Ishikawa (cell line): Measurements from ENCODE around the gene CTBS.

Experiments used
- CEBPB ChIP-seq: IDR thresholded peaks from 2 replicates; pipeline ENCODE4 v1.6.1; 2012
- CREB1 ChIP-seq: IDR thresholded peaks from 2 replicates; pipeline ENCODE4 v1.6.1; 2012; ENCODE audit warnings: low read depth
- EGR1 ChIP-seq: IDR thresholded peaks from 2 replicates; pipeline ENCODE4 v1.6.1; 2012
- REST ChIP-seq: IDR thresholded peaks from 2 replicates; pipeline ENCODE4 v1.6.1; 2012; ENCODE audit warnings: low read depth, mild to moderate bottlenecking
- TAF1 ChIP-seq: IDR thresholded peaks from 2 replicates; pipeline ENCODE4 v1.6.1; 2012; ENCODE audit warnings: low read depth, mild to moderate bottlenecking
- YY1 ChIP-seq: IDR thresholded peaks from 2 replicates; pipeline ENCODE4 v1.6.1; 2012; ENCODE audit warnings: low read depth
- TF ChIP-seq, protein P1 (sequence below): IDR thresholded peaks from 2 replicates; pipeline ENCODE4 v1.6.1; 2012

DNA sequence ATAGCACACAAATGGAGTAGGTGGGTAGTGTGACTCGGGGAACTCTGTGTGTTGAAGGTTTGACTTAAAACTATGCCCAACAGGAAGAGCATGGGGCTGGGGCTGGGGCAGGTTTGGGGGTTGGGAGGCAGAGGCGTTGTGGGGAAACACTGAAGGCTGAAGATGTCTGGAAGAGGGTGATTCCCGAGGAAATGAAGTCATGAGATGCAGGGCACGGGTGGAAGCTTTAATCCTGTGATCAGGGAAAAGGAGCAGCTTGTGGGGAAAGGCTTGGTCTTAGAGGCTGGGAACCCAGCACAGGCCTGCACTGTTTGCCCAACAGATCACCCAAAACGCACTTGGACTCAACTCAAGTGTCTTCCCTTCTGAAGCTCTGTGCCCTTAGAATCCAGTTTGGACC is 26.6 kb upstream of the CTBS start:
- no peak for TF ChIP-seq CREB1
- TF ChIP-seq, protein P1, sequence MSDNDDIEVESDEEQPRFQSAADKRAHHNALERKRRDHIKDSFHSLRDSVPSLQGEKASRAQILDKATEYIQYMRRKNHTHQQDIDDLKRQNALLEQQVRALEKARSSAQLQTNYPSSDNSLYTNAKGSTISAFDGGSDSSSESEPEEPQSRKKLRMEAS, result no peak
- TF ChIP-seq EGR1, result no peak
- TF ChIP-seq TAF1, result no peak
- no peak for TF ChIP-seq YY1
- TF ChIP-seq REST, result no peak
- no peak for TF ChIP-seq CEBPB
